ENCODE measurements around the gene RPL18.
"Not testable (repeated sequence)": the region's sequence is repeated elsewhere in the genome, so short reads cannot be mapped to it uniquely, and the experiment has no call there.

RPL18 gene

DNA sequence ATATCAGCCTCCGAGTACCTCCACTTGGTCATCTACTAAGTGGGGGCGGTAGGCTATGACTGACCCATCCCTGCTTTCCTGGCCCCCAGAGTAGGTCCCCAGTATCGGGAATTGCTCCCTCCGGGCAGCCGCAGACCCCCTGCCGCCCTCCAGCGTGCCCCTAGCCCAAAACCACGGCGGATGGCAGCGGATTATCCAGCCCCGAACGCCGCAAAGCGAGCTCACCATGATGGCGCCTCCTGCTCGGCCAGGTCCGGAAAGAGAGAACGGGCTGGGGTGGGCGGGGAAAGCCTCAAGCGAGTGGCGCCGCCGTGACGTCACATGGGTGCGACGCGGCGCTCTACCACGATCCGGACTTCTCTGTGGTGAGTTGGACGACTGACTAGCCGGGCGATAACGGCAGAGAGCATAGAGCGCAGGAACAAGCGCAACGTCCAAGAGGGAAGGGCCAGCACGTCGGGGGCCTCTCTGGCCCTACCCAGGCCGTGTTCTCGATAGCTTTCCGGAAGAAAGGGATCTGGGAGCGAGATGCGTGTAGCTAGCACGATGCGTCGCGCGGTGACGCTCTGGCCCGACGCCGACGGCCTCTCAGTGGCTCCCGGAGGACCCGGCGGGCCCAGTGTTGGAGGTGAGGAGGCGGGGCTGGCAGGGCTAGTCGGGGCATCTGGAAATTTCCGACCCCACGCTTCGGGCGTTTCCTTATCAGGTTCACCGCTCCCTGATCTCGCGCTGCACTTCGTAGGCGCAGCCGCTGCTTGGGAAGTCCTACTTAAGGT is at the start of gene RPL18, which contains the start of gene SPHK2:
RPL18 (minus strand) TSS at position 263 of the 776 bp plus-strand sequence; CDS start at position 228, 35 bp downstream.
SPHK2 (plus strand) TSS at position 591 of the 776 bp plus-strand sequence. CDS start 1,009 bp downstream, outside the sequence.
- peak; percentile 99 for DNase-seq

DNA sequence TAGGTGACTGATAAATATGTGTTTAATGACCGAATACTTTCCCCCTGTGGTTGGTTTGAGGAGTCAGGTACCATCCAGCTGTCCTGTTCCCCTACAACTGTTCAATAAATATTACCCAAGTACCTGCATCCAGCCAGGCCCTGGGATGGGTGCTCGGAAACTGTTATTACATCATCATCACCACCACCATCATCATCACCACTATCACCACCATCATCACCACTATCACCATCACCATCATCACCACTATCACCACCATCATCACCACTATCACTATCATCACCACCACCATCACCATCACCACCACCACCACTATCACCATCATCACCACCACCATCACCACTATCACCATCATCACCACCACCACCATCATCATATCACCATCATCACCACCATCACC is 49.8 kb upstream of the RPL18 start:
- no peak for DNase-seq

DNA sequence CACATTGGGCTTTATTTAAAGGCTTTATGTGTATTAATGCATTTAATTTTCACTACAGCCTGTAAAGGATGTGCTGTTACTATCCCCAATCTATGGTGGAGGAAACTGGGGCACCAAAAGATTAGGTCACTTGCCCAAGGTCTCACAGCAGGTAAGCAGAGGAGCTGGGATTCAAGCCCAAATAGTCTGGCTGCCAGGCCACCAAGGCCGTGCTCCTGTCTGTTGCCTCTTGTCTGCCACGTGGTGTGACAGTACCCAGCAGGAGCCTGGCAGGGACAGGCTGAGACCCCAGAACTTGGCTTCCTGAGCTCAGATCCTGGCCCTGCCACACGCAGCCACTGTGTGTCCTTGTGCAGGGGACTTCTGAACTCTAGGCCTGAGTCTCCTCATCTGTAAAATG is 49.4 kb upstream of the RPL18 start:
- DNase-seq, result no peak

DNA sequence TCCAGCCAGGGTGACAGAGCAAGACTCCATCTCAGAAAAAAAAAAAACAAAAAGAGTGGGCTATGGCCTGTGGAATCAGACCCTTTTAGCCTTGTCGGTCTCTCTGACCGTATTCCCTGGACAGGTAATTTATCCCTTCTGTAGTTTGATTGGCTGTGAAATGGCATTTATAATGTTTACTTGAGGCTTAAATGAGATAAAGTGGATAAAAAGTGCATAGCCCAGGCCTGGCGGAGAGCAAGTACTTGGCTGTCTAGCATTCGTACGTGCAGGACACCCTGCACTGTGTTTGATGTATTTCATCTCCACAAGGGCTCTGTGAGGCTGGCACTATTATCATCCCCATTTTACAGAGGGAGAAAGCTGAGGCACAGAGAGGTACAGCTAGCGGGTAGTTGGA is 46.8 kb upstream of the RPL18 start:
- no peak for DNase-seq

DNA sequence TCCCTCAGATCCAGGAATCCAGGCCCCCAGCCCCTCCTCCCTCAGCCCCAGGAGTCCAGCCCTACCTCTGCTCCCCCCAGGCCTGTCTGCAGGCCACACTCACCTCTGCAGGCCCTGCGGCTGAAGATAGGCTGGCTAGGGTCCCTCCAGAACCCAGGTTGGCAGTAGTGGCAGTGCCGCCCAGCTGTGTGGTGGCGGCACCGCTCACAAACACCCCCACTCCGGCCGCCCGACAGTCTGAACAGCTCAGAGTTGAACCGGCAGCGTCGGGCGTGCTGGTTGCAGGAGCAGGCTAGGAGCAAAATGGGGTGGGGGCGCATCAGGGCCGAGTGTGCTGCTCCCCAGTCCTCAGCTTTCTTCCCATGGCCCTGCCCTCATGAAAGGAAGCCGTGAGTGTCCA is 45.5 kb upstream of the RPL18 start:
- no peak for DNase-seq

DNA sequence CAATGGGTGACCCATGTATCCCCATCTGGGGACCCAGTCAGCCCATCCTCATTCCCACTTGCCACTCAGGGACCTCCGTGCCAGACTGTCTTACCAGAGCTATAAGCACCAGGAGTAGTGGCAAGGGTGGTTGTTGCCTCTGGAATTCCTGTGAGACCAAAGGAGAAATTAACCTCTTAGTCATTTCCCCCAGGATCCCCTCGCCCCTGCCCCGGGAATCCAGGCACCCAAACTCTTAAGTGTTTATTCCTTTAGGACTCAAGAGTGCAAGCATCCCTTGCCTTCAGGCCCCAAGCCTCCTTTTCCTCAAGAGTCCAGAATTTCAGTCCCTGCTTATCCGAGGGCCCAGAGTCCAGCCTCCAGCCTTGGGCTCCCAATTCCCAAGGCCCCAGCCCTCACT is 44.7 kb upstream of the RPL18 start:
- DNase-seq, result no peak

DNA sequence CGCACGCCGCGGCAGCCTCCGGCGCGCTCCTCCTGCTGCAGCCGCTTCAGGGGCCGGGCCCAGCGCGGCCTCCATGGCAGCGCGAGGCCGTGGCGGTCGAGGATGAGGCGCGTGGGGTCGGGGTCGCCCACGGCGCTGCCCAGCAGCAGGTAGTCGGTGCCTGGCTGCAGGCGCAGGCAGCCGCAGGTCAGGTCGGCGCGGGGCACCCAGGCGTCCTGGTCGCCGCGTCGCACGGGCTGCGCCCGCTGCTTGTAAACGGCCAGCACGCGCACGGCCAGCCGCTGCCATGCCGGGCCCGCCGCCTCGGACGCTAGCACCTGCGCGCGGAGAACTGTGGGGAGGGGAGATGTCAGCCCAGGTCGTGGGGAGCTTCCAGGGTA is 42.7 kb upstream of the RPL18 start:
- DNase-seq, result no peak

DNA sequence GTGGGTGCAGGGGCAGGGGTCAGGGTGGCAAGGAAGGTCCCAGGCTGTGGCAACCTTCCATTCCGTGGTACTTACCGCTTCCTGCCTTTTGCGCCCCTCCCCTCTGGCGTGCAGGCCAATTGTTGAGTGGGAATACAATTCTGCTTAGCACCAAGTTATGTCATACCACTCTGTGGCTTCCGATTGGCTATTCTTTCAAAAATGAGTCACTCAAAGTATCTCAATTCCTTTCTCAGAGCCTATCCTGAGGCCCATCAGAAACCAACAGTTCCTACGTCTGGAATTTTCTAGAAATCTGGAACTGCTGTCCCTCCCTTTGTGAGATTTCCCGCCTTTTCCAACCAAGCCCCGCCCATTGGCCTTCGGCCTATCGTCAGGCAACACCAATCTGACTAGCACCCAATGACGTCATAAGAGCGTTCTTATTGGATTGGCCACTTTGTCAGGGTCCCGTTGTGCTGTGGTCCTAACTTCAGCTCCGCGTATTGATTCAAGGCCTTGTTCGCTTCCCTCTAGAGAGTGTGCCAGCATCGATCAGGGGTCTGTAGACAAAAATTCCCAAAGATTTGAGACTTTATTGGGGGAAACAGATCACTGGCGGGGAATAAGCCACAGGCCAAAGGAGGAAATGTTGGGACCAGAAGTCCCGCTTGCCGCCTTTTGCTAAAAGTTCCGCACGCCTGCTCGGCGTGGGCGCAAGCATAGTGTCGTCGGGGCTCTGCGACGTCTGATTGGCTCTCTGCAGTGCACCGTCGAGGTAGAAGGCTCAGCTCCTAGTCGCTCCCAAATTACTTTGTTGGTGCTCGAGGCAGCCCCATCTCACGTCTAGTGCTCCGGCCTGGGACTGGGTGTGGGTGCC is 42.1 kb upstream of the RPL18 start:
- DNase-seq, result peak; percentile 73

DNA sequence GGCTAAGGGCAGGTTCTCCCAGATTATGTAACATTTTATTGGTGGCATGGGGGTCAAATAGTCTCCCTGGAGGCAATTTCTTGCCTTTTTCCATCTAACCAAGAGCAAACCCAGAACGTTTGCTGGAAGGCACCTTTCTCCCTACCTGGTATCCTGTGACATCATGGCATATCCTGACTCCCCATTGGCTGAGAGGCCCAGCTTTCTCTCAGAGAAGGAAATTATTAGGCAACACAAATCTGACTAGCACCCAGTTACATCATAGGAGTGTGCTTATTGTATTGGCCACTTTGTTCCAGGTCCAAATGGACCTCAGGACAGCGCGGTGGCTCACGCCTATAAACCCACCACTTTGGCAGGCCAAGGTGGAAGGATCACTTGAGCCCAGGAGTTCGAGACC is 40.8 kb upstream of the RPL18 start:
- DNase-seq, result no peak

DNA sequence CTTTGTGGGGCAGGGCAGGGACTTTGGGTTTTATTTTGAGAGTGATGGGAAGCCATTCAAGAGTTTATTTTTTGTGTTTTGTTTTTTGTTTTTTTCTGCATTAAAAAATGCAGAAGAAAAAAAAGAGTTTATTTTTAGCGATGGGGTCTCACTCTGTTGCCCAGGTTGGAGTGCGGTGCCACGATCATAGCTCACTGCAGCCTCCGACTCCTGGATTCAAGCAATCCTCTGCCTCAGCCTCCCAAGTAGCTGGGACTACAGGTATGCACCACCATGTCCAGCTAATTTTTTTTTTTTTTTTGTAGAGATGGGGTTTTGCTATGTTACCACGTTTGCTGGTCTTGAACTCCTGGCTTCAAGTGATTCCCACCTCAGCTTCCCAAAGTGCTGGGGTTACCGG is 39.5 kb upstream of the RPL18 start:
- no peak for DNase-seq

DNA sequence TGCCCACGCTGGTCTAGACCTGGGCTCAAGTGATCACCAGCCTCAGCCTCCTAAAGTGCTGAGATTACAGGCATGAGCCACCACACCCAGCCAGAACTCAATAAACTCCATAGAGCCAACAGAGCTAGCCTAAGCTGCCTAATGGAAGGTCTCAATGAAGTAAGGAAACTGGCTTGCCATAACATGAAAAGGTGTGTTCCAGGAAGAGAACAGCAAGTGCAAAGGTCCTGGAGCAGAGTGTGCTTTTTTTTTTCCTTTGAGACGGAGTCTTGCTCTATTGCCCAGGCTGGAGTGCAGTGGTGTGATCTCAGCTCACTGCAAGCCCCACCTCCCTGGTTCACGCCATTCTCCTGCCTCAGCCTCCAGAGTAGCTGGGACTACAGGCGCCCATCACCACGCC is 38.9 kb upstream of the RPL18 start:
- not testable (repeated sequence) for DNase-seq

DNA sequence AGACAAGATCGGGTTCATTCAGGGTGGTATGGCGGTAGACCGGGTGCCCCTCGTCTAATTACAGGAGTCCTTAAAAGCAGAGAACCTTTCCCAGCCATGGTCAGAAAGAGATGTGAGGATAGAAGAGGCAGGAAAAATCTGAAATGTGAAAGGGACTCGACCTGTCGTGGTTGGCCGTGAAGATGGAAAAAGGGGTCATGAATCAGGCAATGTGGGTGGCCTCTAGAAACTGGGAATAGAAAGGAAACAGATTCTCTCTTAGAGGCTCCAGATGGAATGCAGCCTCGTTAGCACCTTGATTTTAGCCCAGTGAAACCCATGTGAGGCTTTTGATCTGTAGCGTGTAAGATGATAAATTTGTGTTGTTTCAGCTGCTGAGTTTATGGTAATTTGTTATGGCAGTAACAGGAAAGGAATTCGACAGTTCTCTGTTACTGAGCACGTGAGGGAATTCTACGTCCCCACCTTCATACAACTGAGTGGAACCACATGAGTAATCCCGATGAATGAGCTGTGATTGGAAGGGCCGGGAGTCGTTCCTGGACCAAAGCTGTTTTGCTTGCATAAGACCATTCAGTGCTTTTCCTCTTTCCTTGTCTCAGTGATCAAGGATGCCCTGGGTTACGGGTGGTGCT is 38.0 kb upstream of the RPL18 start:
- peak; percentile 51 for DNase-seq

DNA sequence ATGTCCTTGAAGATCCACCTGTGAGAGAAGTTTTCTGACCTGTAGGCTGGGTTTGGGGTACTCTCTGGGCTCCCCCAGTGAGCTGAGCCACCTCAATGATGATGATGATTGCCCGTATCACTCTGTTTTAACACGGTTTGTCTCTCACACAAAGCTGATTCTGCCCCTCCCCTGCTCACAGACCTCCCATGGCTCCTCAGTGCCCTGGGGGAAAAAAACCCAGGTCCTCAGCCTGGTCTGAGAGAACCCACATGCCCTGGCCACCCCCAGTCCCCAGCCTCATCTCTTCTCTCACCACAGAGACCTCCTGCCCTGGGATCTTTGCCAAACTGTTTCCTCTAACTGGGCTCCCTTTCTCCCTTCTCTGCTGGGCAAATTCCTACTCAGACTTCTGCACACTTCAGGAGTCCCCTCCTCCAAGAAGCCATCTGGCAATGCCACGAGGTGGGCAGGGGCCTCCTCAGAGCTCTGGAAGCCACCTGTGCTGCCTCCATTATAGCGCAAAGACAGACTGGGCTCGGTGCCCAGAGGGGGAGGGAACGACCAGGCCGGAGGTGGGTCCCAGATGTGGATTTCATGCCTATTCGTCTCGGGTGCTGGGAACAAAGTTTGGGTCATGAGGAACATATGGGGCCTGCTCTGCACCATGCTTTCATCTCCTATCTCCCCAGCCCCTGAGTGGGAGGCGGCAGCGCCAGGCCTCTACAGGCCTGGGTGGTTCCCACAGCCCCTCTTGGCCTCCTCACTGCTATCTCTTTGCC is 35.5 kb upstream of the RPL18 start:
- peak; percentile 99 for DNase-seq

DNA sequence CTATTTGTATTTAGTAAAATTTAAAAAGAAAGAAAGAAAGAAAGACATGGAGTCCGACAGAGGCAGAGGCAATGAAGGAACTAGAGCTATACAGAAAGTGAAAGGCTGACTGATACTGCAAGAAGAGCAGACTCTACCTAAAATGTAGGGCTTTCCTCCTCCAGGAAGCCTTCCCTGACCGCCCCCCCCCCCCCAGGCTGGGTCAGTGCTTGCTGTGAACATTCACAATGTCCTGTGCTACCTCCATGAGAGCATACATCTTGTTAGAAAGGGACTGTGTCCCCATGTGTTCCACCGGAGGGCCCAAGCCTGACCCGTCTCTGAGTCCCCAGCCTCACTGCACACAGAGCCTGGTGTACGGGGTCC is 32.7 kb upstream of the RPL18 start:
- no peak for DNase-seq

DNA sequence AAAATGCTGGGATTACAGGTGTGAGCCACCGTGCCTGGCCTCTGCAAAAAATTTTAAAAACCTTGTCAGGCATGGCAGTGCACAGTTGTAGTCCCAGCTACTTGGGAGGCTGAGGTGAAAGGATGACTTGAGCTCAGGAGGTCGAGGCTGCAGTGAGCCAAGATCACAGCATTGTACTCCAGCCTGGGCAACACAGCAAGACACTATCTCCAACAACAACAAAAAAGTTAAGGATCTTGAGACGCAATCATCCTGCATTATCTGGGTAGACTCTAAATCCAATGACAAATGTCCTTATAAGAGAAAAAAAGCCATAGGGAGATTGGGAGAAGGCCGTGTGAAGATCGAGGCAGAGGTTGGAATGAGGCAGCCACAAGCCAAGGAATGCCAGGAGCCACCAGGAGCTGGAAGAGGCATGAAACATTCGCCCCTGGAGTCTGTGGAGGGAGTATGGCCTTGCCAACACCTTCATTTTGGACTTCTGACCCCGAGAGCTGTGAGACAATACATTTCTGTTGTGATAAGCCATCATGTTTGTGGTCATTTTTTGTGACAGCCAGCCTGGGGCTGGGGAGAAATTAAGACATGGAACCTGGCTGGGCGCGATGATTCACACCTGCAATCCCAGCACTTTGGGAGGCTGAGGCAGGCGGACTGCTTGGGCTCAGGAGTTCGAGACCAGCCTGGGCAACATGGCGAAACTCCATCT is 32.1 kb upstream of the RPL18 start:
- DNase-seq, result no peak

DNA sequence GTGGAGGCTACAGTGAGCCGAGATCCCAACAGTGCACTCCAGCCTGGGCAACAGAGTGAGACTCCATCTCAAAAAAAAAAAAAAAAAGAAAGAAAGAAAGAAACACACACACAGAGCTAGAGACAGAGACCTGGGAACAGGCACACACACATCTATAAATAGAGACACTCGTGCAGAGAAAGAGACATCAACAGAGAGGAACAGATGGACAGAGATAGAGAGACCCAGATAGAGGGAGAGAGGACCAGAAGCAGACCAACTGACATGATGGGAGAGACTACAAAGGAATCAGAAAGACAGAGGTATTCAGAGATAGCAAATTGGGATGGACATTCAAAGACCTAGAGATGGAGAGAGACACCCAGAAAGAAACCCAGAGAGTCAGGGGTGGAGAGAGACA is 29.2 kb upstream of the RPL18 start:
- DNase-seq, result peak; percentile 87

DNA sequence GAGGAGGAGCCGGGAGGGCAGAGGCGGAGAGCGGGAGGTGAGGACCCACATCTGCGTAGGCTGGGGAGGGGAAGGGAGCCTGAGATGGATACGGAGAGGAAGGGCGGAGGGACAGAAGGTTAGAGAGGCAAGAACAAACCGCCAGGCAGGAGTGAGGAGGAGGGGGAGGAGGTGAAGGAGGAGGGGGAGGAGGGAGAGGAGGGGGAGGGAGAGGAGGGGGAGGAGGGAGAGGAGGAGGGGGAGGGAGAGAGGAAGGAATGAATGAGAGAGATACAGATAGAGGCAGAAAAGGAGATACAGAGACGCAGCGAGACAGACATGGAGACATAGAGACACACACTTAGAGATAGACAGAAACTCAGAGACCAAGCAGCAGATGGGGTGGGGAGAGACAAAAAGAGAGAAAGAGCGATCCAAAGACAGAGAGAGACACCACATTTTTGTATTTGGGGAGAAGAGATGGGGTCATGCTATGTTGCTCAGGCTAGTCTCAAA is 27.8 kb upstream of the RPL18 start:
- DNase-seq, result peak; percentile 94

DNA sequence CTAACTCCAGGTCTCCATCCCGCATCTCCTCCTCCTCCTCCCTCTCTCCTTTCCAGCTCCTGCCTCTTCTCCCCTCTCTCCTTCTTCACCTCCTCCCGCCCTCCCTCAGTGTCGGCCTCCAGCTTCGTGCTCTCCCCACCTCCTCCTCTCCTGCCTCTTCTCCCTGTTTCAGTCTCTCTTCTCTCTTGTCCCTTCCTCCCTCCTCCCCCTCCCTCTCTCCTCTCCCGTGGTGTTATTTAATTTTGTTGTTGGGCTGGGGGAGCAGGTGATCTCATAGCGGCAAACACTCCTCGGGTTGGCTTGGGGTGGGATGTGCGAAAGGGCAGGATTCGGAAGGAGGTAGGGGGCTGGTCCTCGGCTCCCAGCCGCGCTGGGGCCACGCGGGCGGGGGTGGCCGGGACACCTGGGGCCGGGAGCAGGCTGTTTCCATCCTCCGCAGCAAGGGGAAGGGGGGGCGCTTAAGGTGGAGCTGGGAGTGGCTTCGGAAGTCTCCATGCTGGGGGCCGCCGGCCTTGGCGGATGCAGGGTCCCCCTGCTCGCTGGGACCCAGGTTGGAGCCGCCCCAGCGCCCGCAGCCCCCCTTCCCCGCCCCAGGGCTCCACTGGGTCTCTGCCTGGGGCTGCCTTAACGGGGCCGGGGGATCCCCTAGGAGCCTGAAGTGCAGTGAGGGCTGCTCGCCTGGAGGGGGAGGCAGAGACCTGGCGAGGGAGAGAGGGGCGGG is 27.2 kb upstream of the RPL18 start, which contains the start of gene CA11:
CA11 (minus strand) TSS at position 187 of the 721 bp plus-strand sequence. CDS start 555 bp downstream, outside the sequence.
- DNase-seq, result peak; percentile 80

DNA sequence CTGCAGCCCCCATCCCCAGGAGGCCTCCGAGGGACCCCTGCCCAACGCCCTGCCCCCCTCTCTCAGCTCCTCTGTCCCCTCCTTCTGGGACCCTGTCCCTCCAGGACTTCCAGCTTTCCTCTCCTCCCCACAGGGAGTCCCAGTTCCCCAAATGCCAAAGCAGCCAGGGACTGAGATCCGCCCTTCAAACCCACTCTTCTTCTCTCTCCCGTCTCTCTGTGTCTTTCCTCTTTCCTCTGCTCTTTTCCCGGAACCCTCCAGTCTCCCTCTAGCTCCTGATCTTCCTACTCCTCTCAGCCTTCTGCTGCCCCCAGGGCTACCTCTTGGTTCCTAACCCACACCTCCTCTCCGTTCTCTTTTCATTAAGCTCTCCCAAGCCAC is 26.6 kb upstream of the RPL18 start:
- no peak for DNase-seq

DNA sequence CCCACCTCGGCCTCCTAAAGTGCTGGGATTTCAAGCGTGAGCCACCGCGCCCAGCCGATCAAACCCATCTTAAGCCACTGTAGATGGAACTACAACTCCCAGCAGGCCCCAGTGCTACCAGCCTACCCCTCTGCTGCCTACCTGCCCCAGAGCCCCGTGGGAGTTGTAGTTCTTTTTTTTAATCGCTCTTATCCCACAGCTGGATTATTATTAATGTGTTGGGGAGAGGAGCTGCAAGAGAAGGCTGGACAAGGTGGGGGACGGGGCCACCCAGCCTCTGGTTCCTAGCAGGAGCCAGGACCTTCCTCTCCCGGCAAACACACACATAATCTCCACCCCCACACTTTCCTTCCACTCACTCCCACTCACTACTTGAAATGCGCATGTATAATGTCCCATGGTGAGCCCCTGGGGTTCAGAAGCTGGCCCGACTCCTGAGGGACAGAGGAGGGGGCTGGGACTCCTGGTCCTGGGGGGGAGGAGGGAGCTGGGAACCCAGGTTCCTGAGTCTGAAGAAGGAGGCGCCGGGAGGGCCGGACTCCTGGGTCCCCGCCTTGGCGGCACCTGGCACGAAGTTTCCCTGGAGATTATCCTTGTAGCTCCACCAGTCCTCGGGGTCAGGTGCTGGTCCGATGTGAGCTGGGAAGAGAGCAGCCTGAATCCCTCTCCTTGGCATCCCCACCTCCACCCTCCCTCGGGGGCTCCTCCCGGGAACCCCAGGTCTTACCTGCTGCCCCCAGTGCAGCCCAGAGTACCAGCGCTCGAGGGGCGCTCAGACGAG is 26.1 kb upstream of the RPL18 start:
- peak; percentile 81 for DNase-seq

Data from NCI-H1694 treated with DMSO at 0.1 percent for 48 hours (cell line).